Omental fat pad (tissue), 4 donors: ENCODE results near the gene LPP. TPM values are rescaled to one million over a fixed set of nuclear protein-coding genes. Genes with fewer than 3 reads are reported as not detected.

ENCODE experiments used
- ATAC-seq: fragments of 150-250 bp; one replicate; pipeline ENCODE4 v1.9.1; 2016; ENCODE audit warnings: mild to moderate bottlenecking, moderate library complexity; ENCODE audit not compliant: low FRiP score
- DNase-seq: peaks from one replicate; pipeline ENCODE4 v3.0.0-alpha.2; 2019; ENCODE audit warnings: low spot score
- total RNA-seq, 4 donors: library from RNA; depleted of rRNA; stranded (reverse); fragments of >200 nt; gene quantifications; one replicate each; pipeline ENCODE4 v1.1.0, GENCODE V29; 2016
- TF ChIP-seq, protein P1 (sequence below), 3 donors: fragments of 450-650 bp; IDR thresholded peaks; one replicate each; pipeline ENCODE4 v1.5.1; 2016 to 2017; ENCODE audit warnings: antibody characterized with exemption in 3 of 3, mild to moderate bottlenecking in 3 of 3, moderate library complexity in 2 of 3

LPP gene
- total RNA-seq, 4 donors from 2014 or later, result 113 to 302 (median 126) TPM

GRCh38 chr3:188913084-188913483 lies 759.1 kb downstream of the LPP start:
- no peak for DNase-seq
- ATAC-seq, result no peak
- TF ChIP-seq, protein P1, sequence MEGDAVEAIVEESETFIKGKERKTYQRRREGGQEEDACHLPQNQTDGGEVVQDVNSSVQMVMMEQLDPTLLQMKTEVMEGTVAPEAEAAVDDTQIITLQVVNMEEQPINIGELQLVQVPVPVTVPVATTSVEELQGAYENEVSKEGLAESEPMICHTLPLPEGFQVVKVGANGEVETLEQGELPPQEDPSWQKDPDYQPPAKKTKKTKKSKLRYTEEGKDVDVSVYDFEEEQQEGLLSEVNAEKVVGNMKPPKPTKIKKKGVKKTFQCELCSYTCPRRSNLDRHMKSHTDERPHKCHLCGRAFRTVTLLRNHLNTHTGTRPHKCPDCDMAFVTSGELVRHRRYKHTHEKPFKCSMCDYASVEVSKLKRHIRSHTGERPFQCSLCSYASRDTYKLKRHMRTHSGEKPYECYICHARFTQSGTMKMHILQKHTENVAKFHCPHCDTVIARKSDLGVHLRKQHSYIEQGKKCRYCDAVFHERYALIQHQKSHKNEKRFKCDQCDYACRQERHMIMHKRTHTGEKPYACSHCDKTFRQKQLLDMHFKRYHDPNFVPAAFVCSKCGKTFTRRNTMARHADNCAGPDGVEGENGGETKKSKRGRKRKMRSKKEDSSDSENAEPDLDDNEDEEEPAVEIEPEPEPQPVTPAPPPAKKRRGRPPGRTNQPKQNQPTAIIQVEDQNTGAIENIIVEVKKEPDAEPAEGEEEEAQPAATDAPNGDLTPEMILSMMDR (IDR thresholded peaks at IDR 0.05), result no peak

- TF ChIP-seq, protein P1 (IDR thresholded peaks at IDR 0.05), result no peak
- DNase-seq, result no peak
- ATAC-seq, result no peak
Measured at GRCh38 chr3:188914552-188914951, 760.6 kb downstream of the LPP start.

- TF ChIP-seq, protein P1 (IDR thresholded peaks at IDR 0.05), result no peak
- ATAC-seq (no peak), DNase-seq (no peak)
Measured at GRCh38 chr3:188915127-188915526, 761.2 kb downstream of the LPP start.

- DNase-seq (no peak), ATAC-seq (no peak)
- TF ChIP-seq, protein P1 (IDR thresholded peaks at IDR 0.05), result no peak
Measured at GRCh38 chr3:188916934-188917401, 763.0 kb downstream of the LPP start.

DNA sequence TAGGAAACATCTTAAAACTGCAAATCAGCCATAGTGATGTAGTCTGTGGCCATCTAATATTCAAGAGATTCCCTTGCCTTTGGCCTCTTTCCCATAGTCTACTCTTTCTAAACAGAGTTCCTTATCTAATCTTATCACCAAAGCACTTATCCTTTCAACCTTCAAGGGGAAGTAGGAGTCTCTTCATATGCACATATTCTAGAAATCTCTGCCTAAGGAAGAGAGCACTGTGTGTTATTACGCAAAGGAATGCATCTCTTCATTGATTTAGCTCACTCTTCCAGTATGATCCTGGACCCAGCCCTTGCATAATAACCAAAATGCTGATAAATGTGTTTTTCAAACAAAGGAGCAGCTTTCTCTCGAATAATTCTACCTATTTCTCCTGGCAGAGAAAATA lies 764.1 kb downstream of the LPP start:
- DNase-seq (no peak), ATAC-seq (no peak)
- TF ChIP-seq, protein P1 (IDR thresholded peaks at IDR 0.05), result no peak

- ATAC-seq, result no peak
- no peak for DNase-seq
- TF ChIP-seq, protein P1 (IDR thresholded peaks at IDR 0.05), result no peak
Measured at GRCh38 chr3:188923671-188924070, 769.7 kb downstream of the LPP start.

DNA sequence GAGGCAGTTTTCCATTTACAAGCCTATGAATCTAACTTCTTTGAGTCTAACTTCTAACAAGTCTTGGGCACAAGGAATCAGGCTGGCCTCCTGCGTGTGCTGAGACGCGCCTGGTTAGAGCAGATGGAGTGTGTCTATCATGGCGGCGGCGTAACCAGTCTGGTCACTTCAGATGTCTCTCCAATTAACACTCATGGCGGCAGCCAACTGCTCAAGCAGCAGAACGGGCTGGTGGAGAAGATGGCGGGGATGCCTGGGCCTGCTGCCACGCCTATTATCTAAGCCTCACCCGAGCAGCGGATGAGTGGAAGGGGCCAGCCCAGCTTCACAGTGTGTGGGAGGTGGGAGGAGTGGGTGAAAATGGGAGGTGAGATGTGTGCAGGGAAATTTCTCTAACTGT lies 771.4 kb downstream of the LPP start:
- TF ChIP-seq, protein P1 (IDR thresholded peaks at IDR 0.05), result no peak

More for the DNA sequence above, 771.4 kb downstream of the LPP start:
- DNase-seq, result no peak
- no peak for ATAC-seq
